Measurements from ENCODE around the gene DNMT1. TPM values are rescaled to one million over a fixed set of nuclear protein-coding genes. Genes with fewer than 3 reads are reported as not detected.

Gene DNMT1
- total RNA-seq, 4 donors from 2014 or later = 23.3 to 122 (median 42.0) TPM

DNA sequence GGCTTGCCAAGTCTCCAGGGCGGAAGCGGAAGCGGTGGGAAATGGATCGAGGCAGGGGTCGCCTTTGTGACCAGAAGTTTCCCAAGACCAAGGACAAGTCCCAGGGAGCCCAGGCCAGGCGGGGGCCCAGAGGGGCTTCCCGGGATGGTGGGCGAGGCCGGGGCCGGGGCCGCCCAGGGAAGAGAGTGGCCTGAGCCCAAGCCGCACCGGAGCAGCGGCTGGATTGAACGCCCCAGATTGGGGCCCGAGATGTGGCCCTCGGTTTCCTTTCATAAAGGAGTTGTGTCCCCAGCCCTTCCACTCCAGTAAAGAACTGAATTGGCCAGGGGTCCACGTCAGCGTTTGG is 83.8 kb downstream of the DNMT1 start:
- no peaks in the 10 kb centered on the region for H3K9me3 ChIP-seq
- 91% methylated on average over 19 of the region's 19 CpGs; no CpG with 5 or more reads in 1 of the 2 donors for WGBS, 2 donors (ENCODE audit: low coverage in 1 of 2)
- peaks cover 10 to 24% (median 16%) of the 10 kb centered on the region in 4 donors for H3K4me1 ChIP-seq
- H3K36me3 ChIP-seq = peaks cover 0 to 44% (median 18%) of the 10 kb centered on the region in 4 donors
- no peak overlapping the region for H3K4me3 ChIP-seq
- H3K27ac ChIP-seq = peak overlapping the region in 2 of 4 donors; percentile 8 to 22
- TF ChIP-seq POLR2AphosphoS5 (IDR thresholded peaks at IDR 0.05) = no peak
- TF ChIP-seq, protein P1, sequence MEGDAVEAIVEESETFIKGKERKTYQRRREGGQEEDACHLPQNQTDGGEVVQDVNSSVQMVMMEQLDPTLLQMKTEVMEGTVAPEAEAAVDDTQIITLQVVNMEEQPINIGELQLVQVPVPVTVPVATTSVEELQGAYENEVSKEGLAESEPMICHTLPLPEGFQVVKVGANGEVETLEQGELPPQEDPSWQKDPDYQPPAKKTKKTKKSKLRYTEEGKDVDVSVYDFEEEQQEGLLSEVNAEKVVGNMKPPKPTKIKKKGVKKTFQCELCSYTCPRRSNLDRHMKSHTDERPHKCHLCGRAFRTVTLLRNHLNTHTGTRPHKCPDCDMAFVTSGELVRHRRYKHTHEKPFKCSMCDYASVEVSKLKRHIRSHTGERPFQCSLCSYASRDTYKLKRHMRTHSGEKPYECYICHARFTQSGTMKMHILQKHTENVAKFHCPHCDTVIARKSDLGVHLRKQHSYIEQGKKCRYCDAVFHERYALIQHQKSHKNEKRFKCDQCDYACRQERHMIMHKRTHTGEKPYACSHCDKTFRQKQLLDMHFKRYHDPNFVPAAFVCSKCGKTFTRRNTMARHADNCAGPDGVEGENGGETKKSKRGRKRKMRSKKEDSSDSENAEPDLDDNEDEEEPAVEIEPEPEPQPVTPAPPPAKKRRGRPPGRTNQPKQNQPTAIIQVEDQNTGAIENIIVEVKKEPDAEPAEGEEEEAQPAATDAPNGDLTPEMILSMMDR (IDR thresholded peaks at IDR 0.05) = no peak
- intact Hi-C loops (cut with DNase I; ENCODE audit: low total_unique reads) (loop anchor here (10.0 kb wide), 1 partner anchor 124 kb away; the partner anchor contains the start of gene S1PR2), in situ Hi-C loops (cut with MboI; ENCODE audit: low pct_ligation_motif_present in 1 of 4, low pct_unique_long_range_greater_than_20kb in 1 of 4, low sequenced_read_pairs in 3 of 4) (loop anchor here in 1 of 4 donors (25.0 kb wide), 1 partner anchor 126 kb away; the partner anchor contains the start of gene S1PR2)
- DNase-seq = no peak
- no peaks in the 10 kb centered on the region for H3K27me3 ChIP-seq

DNA sequence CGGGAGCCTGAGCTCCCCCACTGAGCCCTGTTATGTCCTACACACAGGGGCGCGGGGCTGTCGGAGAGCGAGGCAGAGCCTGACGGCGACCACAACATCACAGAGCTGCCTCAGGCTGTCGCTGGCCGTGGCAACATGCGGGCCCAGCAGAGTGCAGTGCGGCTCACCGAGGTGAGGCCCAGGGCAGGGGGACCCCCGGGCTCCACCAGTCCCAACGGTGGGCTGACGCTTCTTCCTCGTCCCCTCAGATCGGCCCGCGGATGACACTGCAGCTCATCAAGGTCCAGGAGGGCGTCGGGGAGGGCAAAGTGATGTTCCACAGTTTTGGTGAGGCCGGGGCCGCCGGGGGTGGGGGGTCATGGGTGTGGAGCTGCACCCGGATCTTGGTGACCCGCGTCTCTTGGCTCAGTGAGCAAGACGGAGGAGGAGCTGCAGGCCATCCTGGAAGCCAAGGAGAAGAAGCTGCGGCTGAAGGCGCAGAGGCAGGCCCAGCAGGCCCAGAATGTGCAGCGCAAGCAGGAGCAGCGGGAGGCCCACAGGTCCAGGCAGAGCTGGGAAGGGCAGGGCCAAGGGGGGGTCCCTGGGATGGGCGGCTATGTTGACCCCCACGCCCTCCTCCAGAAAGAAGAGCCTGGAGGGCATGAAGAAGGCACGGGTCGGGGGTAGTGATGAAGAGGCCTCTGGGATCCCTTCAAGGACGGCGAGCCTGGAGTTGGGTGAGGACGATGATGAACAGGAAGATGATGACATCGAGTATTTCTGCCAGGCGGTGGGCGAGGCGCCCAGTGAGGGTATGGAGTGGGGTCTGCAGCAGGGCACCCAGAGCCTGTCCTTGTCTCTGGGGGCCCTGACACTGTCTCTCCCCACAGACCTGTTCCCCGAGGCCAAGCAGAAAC is 84.4 kb downstream of the DNMT1 start:
- in situ Hi-C loops (cut with MboI; ENCODE audit: low pct_ligation_motif_present in 1 of 4, low pct_unique_long_range_greater_than_20kb in 1 of 4, low sequenced_read_pairs in 3 of 4) = loop anchor here in 1 of 4 donors (25.0 kb wide), 1 partner anchor 127 kb away; the partner anchor contains the start of gene S1PR2
- Histone ChIP-seq H3K9me3 (no peaks in the 10 kb centered on the region), H3K36me3 (peaks cover 0 to 38% (median 18%) of the 10 kb centered on the region in 4 donors), H3K4me3 (no peak overlapping the region), H3K27me3 (no peaks in the 10 kb centered on the region), H3K27ac (no peak overlapping the region), H3K4me1 (peaks cover 14 to 27% (median 21%) of the 10 kb centered on the region in 4 donors)
- TF ChIP-seq, protein P1 (IDR thresholded peaks at IDR 0.05) = no peak
- TF ChIP-seq EP300 (IDR thresholded peaks at IDR 0.05; ENCODE audit: low read depth) (no peak), POLR2A (IDR thresholded peaks at IDR 0.05) (no peak), POLR2AphosphoS5 (IDR thresholded peaks at IDR 0.05) (no peak)
- peak; percentile 10 for DNase-seq
- intact Hi-C loops (cut with DNase I; ENCODE audit: low total_unique reads) = loop anchor here (10.0 kb wide), 1 partner anchor 124 kb away; the partner anchor contains the start of gene S1PR2
- WGBS, 2 donors (ENCODE audit: low coverage in 1 of 2) = 91% methylated on average over 42 of the region's 44 CpGs; no CpG with 5 or more reads in 1 of the 2 donors

DNA sequence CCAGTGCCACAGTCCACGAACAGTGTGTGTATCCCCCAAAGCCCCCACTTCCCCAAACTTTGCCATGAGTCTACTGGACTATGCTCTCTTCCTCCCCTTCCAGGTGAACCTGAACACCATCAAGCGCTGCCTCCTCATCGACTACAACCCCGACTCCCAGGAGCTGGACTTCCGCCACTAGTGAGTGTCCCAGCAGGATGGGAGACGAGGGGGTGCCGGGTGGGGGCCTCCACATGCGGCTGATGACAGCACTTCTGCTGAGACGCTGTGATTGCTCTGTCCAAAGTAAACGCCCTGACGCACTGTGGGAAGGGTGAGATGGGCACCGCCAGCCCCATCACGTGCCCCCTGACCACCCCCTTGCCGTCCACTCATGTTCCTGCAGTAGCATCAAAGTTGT is 85.2 kb downstream of the DNMT1 start:
- Histone ChIP-seq H3K27ac (no peak overlapping the region), H3K27me3 (no peaks in the 10 kb centered on the region), H3K9me3 (no peaks in the 10 kb centered on the region), H3K36me3 (peaks cover 0 to 32% (median 18%) of the 10 kb centered on the region in 4 donors), H3K4me1 (peaks cover 14 to 27% (median 21%) of the 10 kb centered on the region in 4 donors), H3K4me3 (no peak overlapping the region)
- TF ChIP-seq EP300 (IDR thresholded peaks at IDR 0.05; ENCODE audit: low read depth) (no peak), POLR2A (IDR thresholded peaks at IDR 0.05) (no peak), POLR2AphosphoS5 (IDR thresholded peaks at IDR 0.05) (no peak)
- TF ChIP-seq, protein P1 (IDR thresholded peaks at IDR 0.05) = no peak
- intact Hi-C loops (cut with DNase I; ENCODE audit: low total_unique reads) (no loop called here), in situ Hi-C loops (cut with MboI; ENCODE audit: low pct_ligation_motif_present in 1 of 4, low pct_unique_long_range_greater_than_20kb in 1 of 4, low sequenced_read_pairs in 3 of 4) (loop anchor here in 2 of 4 donors (10.0 to 25.0 kb wide), 2 partner anchors 125 to 128 kb away; partner anchors contain the start of gene S1PR2 (in 2 of the 2))
- DNase-seq = no peak
- WGBS, 2 donors (ENCODE audit: low coverage in 1 of 2) = 89 to 100% methylated on average over 4 to 14 of the region's 14 CpGs

DNA sequence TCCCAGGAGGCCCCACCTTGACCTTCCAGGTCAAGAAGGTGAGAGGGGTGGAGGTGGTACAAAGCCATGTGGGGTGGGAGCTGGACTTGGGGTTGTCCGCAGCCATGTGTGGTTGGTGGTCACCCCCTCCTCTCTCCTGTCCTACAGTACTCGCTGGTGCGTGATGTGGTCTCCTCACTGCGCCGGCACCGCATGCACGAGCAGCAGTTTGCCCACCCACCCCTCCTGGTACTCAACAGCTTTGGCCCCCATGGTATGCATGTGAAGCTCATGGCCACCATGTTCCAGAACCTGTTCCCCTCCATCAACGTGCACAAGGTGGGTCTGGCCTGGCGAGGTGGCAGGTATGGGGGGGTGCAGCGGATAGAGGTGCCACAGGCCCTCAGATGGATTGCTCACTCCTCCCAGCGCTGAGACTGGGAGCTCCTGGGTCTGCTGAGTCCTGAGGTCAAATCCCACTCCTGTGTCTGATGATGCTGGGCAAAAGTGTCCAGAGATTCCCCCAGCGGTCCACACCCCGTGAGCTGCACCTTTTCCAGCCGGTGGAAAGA is 86.9 kb downstream of the DNMT1 start:
- Histone ChIP-seq H3K27ac (no peak overlapping the region), H3K9me3 (no peaks in the 10 kb centered on the region)

More for the DNA sequence above, 86.9 kb downstream of the DNMT1 start:
- intact Hi-C loops (cut with DNase I; ENCODE audit: low total_unique reads) = no loop called here
- Histone ChIP-seq H3K4me3 (no peak overlapping the region), H3K4me1 (peaks cover 11 to 22% (median 18%) of the 10 kb centered on the region in 4 donors), H3K36me3 (peaks cover 0 to 32% (median 18%) of the 10 kb centered on the region in 4 donors), H3K27me3 (no peaks in the 10 kb centered on the region)
- no peak for DNase-seq
- in situ Hi-C loops (cut with MboI; ENCODE audit: low pct_ligation_motif_present in 1 of 4, low pct_unique_long_range_greater_than_20kb in 1 of 4, low sequenced_read_pairs in 3 of 4) = loop anchor here in 2 of 4 donors (10.0 to 25.0 kb wide), 2 partner anchors 127 to 129 kb away; partner anchors contain the start of gene S1PR2 (in 2 of the 2)
- 94% methylated on average over 9 of the region's 14 CpGs; no CpG with 5 or more reads in 1 of the 2 donors for WGBS, 2 donors (ENCODE audit: low coverage in 1 of 2)
- TF ChIP-seq, protein P1 (IDR thresholded peaks at IDR 0.05) = no peak
- no peak for TF ChIP-seq POLR2AphosphoS5 (IDR thresholded peaks at IDR 0.05)
- TF ChIP-seq EP300 (IDR thresholded peaks at IDR 0.05; ENCODE audit: low read depth) = no peak
- no peak for TF ChIP-seq POLR2A (IDR thresholded peaks at IDR 0.05)

All from transverse colon (tissue), 4 donors.